Activated CD8-positive, alpha-beta T cell treated with anti-CD3 and anti-CD28 coated beads, Interleukin-2, amount 10 ng/mL, durations not matched to agents 7 days and 5 days (primary cell): ENCODE results near the gene CRKL. TPM values are rescaled to one million over a fixed set of nuclear protein-coding genes. Genes with fewer than 3 reads are reported as not detected.

Experiments
- ATAC-seq: fragments of 150-1000 bp; cut with Tn5 transposase; one replicate; pipeline ENCODE4 v1.10.0; 2021; ENCODE audit warnings: moderate library complexity
- CTCF ChIA-PET: fragments of 350-600 bp; sonication (Branson Sonifier 250); formaldehyde crosslinking; loops from one replicate; lab custom pipeline; 2021; ENCODE audit warnings: antibody characterized with exemption; lab: Charles Lee
- POLR2A ChIA-PET: fragments of 350-600 bp; sonication (Branson Sonifier 250); formaldehyde crosslinking; loops from one replicate; lab custom pipeline; 2021; ENCODE audit warnings: antibody characterized with exemption; lab: Charles Lee
- DNase-seq: peaks from one replicate; pipeline ENCODE4 v3.0.0-alpha.2; 2020
- H3K27ac Mint-ChIP-seq: one replicate; pipeline ENCODE4 v1.8.0; 2021; ENCODE audit warnings: mild to moderate bottlenecking, mixed read lengths
- H3K27me3 Mint-ChIP-seq: one replicate; pipeline ENCODE4 v1.8.0; 2021; ENCODE audit warnings: low read depth, mixed read lengths
- H3K36me3 Mint-ChIP-seq: one replicate; pipeline ENCODE4 v1.8.0; 2021; ENCODE audit warnings: low read depth, mixed read lengths
- H3K4me1 Mint-ChIP-seq: one replicate; pipeline ENCODE4 v1.8.0; 2021; ENCODE audit warnings: low read depth, mixed read lengths
- H3K4me3 Mint-ChIP-seq: one replicate; pipeline ENCODE4 v1.8.0; 2021; ENCODE audit warnings: mild to moderate bottlenecking, mixed read lengths
- H3K9me3 Mint-ChIP-seq: one replicate; pipeline ENCODE4 v1.8.0; 2022; ENCODE audit warnings: mixed read lengths; ENCODE audit not compliant: insufficient read depth
- total RNA-seq, 2 experiments: library from RNA; stranded (reverse); gene quantifications; one replicate each; pipeline ENCODE4 v1.2.3, GENCODE V29; 2021

Gene CRKL
- total RNA-seq, 2 experiments from 2014 or later, result 87.0 to 87.4 TPM

DNA sequence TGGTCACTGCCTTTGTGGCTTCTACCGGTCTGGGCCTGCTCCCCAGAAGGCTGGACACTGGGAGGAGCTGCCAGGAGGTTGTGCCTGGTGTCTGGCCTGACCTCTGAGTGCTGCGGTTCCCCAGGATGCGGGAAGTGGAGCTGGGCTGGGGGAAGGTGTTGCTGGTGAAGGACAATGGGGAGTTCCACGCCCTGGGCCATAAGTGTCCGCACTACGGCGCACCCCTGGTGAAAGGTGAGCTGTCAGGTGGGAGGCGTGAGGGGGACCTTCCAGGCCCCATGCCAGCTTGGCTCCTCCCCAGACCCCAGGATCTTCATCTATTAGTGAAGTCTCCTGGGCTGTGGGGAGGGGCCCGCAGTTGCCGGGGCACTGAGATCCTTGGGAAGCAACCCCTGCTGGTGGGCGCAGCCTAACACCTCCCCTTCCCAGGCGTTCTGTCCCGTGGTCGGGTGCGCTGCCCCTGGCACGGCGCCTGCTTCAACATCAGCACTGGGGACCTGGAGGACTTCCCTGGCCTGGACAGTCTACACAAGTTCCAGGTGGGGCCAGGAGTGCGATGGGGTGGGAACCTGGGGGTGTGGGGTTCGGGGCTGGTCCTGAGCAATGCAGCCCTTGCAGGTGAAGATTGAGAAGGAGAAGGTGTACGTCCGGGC is 56.6 kb downstream of the CRKL start:
- Mint-ChIP-seq H3K9me3 (peaks cover 3% of the 10 kb centered on the region), H3K36me3 (no peaks in the 10 kb centered on the region), H3K4me3 (no peak overlapping the region), H3K27ac (no peak overlapping the region), H3K27me3 (no peaks in the 10 kb centered on the region), H3K4me1 (peaks cover under 1% of the 10 kb centered on the region)
- ChIA-PET POLR2A (interaction anchor here (1.1 kb wide), 1 partner anchor 16 kb away, joined by 3 read pairs; no protein-coding TSS in a partner anchor), CTCF (interaction anchor here (1.5 kb wide), 1 partner anchor 9 kb away, joined by 6 read pairs; the partner anchor contains the start of gene LZTR1)
- no peak for DNase-seq
- no peak for ATAC-seq

DNA sequence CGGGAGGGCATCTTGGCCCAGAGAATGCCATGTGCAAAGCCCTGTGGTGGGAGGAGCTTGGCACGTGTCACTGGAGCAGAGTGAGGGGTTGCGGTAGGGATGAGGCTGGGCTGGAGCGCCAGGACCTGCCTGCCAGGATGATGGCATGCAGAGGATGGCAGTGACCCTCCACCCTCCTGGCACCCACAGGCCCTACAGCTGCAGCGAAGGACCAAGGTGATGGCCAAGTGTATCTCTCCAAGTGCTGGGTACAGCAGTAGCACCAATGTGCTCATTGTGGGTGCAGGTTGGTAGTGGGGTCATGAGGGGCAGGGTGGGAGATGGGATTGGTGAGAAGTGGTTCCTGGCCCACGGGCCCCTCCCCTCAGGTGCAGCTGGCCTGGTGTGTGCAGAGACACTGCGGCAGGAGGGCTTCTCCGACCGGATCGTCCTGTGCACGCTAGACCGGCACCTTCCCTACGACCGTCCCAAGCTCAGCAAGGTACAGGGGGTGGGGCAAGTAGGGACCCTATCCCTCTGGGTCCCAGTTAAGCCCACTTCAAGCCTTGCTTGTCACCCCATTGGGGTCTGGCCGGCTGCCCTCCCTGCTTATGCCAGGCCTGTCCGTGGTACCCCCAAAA is 57.2 kb downstream of the CRKL start:
- Mint-ChIP-seq H3K27ac (no peak overlapping the region), H3K27me3 (peaks cover 2% of the 10 kb centered on the region), H3K9me3 (peaks cover 10% of the 10 kb centered on the region), H3K36me3 (peaks cover 3% of the 10 kb centered on the region), H3K4me1 (peaks cover 7% of the 10 kb centered on the region), H3K4me3 (no peak overlapping the region)
- ChIA-PET POLR2A (interaction anchor here (1.2 kb wide), 1 partner anchor 23 kb away, joined by 3 read pairs; no protein-coding TSS in a partner anchor), CTCF (no interaction called here)
- DNase-seq (no peak), ATAC-seq (no peak)

DNA sequence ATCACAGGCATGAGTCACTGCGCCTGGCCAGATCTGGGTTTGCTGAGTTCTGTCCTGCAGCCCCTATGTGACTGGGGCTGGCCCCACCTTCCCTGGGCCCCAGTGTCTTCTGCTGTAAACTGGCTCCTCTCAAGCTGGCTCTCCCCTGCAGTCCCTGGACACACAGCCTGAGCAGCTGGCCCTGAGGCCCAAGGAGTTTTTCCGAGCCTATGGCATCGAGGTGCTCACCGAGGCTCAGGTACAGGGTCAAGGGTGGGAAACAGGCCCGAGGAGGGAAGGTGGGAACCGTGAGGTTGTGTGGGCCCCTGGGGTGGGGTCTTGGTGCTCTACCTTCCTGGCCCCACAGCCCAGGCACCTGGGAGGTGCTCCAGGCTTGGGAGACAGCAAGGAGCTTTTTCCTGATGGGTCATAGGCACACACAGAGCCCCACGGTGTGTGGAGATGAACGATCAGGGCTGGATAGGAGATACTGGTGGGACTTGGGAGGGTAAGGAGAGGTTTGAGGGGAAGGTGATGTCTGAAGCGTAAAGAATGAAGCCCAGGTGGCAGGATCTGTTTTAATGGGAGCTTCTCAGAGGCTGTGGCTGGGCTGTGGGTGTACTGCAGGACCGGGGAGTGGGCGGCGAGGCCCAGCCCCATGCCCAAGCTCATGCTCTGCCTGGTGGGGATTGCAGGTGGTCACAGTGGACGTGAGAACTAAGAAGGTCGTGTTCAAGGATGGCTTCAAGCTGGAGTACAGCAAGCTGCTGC is 58.5 kb downstream of the CRKL start:
- no peak for DNase-seq
- ChIA-PET POLR2A (interaction anchor here (1.2 kb wide), 1 partner anchor 22 kb away, joined by 3 read pairs; no protein-coding TSS in a partner anchor), CTCF (no interaction called here)
- Mint-ChIP-seq H3K27me3 (peaks cover 2% of the 10 kb centered on the region), H3K27ac (no peak overlapping the region), H3K9me3 (peaks cover 11% of the 10 kb centered on the region), H3K4me1 (peaks cover 11% of the 10 kb centered on the region), H3K4me3 (no peak overlapping the region), H3K36me3 (peaks cover 3% of the 10 kb centered on the region)
- ATAC-seq, result no peak

DNA sequence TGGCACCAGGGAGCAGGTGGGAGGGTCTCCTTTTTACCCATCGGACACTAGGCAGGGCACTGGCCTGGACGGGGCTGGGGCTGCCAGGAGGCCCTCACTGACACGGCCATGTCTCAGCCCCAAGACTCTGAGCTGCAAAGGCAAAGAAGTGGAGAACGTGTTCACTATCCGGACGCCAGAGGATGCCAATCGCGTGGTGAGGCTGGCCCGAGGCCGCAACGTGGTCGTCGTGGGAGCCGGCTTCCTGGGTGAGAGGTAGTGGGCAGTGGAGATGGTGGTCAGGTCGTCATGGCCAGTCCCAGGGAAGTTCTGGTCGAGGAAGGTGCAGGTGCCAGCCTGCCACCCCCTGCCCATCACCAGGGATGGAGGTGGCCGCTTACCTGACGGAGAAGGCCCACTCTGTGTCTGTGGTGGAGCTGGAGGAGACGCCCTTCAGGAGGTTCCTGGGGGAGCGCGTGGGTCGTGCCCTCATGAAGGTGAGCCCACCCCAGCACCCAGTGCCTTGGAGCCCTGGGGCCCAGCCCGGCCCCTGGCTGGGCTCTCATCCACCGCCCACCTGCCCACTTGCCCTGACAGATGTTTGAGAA is 59.2 kb downstream of the CRKL start:
- no peak for DNase-seq
- ChIA-PET POLR2A (no interaction called here), CTCF (no interaction called here)
- H3K36me3 Mint-ChIP-seq, result peaks cover 3% of the 10 kb centered on the region
- H3K9me3 Mint-ChIP-seq, result peaks cover 11% of the 10 kb centered on the region
- no peak for ATAC-seq
- peaks cover 2% of the 10 kb centered on the region for H3K27me3 Mint-ChIP-seq
- H3K27ac Mint-ChIP-seq, result no peak overlapping the region
- no peak overlapping the region for H3K4me3 Mint-ChIP-seq
- H3K4me1 Mint-ChIP-seq, result peaks cover 18% of the 10 kb centered on the region

DNA sequence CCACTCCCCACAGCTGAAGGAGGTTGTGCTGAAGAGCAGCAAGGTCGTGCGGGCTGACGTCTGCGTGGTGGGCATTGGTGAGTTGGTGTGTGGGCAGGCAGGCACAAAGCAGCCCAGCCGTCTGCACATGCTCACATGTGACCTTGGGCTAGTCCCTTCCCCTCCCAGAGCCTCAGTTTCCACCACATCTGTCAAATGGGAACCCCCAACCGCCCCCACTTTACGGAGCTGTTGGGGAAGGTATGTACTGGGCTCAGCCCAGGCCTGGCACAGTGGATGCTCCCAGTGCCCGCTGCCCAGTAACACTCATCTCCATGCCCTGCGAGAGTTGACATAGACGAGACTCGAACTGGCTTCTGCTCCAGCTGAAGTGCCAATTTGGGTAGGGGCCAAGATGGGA is 59.8 kb downstream of the CRKL start:
- no peak for DNase-seq
- H3K27ac Mint-ChIP-seq, result no peak overlapping the region
- CTCF ChIA-PET, result no interaction called here
- peaks cover 3% of the 10 kb centered on the region for H3K36me3 Mint-ChIP-seq
- peaks cover 2% of the 10 kb centered on the region for H3K27me3 Mint-ChIP-seq
- H3K4me1 Mint-ChIP-seq, result peaks cover 21% of the 10 kb centered on the region
- POLR2A ChIA-PET, result no interaction called here
- H3K4me3 Mint-ChIP-seq, result no peak overlapping the region
- no peak for ATAC-seq
- H3K9me3 Mint-ChIP-seq, result peaks cover 11% of the 10 kb centered on the region

DNA sequence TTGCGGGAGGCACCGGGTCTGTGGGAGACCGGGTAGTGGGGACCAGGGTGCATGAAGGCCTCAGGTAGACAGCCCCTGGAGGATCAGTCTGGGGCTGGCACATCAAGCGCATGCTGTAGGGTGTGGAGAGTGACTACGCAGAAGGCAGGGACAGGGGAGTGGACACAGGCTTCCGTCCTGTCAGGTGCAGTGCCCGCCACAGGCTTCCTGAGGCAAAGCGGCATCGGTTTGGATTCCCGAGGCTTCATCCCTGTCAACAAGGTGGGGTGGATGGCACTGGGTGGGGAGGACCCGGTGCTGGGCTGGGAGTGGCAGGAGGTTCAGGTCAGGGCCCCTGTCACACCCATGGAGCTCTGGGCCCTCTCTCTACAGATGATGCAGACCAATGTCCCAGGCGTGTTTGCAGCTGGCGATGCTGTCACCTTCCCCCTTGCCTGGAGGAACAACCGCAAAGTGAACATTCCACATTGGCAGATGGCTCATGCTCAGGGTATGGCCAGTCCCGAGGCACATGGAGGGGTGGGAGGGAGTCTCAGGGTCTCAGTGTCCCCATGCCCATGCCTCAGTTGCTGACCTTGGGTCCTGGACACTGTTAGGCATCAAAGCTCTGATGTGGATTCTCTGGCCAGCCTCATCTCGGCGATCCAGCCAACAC is 60.4 kb downstream of the CRKL start:
- Mint-ChIP-seq H3K27me3 (peaks cover 2% of the 10 kb centered on the region), H3K27ac (no peak overlapping the region), H3K9me3 (peaks cover 11% of the 10 kb centered on the region), H3K4me3 (no peak overlapping the region), H3K36me3 (peaks cover 4% of the 10 kb centered on the region), H3K4me1 (peaks cover 24% of the 10 kb centered on the region)
- POLR2A ChIA-PET, result no interaction called here
- CTCF ChIA-PET, result no interaction called here
- DNase-seq (no peak), ATAC-seq (no peak)

DNA sequence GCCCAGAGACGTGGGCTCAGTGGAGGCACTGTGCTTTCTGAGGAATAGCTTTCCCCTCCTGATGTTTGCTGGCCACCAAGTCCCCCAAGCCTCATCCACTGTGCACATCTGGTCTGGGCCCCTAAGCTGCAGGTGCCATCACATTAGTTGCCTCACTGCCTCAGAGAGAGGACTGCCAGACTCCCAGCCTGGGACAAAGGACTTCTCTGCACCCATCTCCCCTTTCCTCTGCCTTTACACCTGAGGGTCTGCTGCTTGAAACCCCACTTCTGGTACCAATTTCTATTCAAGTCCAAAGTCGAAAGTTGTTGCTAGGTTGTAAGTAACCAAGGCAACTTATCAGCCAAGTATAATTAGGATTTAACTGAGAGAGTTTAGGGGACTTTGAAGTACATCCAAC is 61.2 kb downstream of the CRKL start:
- CTCF ChIA-PET, result no interaction called here
- POLR2A ChIA-PET, result no interaction called here
- DNase-seq (no peak), ATAC-seq (no peak)
- Mint-ChIP-seq H3K4me1 (peaks cover 32% of the 10 kb centered on the region), H3K4me3 (no peak overlapping the region), H3K27me3 (peaks cover 2% of the 10 kb centered on the region), H3K9me3 (peaks cover 11% of the 10 kb centered on the region), H3K36me3 (peaks cover 5% of the 10 kb centered on the region), H3K27ac (no peak overlapping the region)

DNA sequence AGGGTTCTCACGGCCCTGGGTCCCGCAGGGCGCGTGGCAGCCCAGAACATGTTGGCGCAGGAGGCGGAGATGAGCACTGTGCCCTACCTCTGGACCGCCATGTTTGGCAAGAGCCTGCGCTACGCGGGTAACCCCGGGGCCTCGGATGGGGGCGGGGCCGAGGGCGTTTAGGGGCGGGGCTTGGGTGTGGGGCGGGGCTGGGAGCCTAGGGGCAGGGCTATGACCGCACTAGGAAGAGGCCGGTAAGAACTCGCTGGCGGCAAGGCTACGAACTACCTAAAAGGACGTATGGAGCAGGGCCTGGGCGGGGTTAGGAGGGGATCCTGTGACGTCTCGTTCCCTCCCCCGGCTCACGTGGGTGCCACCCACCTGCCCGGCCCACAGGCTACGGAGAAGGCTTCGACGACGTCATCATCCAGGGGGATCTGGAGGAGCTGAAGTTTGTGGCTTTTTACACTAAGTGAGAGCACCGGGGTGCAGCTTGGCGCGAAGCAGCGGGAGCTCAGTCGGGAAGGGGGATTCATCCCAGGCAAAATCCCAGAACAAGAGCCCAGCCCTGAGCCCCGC is 62.1 kb downstream of the CRKL start:
- Mint-ChIP-seq H3K4me1 (peaks cover 38% of the 10 kb centered on the region), H3K27ac (peak overlapping the region; percentile 57), H3K27me3 (peaks cover 2% of the 10 kb centered on the region), H3K36me3 (peaks cover 12% of the 10 kb centered on the region), H3K4me3 (peak overlapping the region; percentile 40), H3K9me3 (peaks cover 11% of the 10 kb centered on the region)
- ATAC-seq (peak; percentile 54), DNase-seq (peak; percentile 74)
- ChIA-PET CTCF (interaction anchor here (0.9 to 1.3 kb wide), 2 partner anchors 18 to 123 kb away, joined by 3 read pairs; no protein-coding TSS in a partner anchor), POLR2A (interaction anchor here (4.2 kb wide), 1 partner anchor 23 kb away, joined by 17 read pairs; the partner anchor contains the start of gene THAP7)

DNA sequence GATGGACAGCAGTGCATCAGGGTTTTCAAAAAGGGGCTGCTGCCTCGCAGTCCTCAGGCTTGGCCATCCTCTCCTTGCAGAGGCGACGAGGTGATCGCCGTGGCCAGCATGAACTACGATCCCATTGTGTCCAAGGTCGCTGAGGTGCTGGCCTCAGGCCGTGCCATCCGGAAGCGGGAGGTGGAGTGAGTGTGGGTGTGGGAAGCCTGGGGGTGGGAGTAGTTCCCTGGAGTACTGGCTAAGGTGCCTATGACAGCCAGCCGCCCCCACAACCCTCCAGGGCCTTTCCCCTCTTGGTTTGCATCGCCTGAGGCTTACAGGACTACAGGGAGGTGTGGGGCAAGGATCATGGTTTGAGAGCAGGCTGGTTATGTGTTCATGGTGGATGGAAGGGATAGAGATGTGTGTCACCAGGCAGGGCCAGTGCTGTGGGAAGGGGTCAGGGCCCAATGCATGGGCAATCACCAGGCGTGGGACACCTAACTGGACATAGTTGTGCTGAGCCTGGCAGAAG is 62.8 kb downstream of the CRKL start:
- H3K4me3 Mint-ChIP-seq, result no peak overlapping the region
- H3K36me3 Mint-ChIP-seq, result peaks cover 13% of the 10 kb centered on the region
- ATAC-seq (no peak), DNase-seq (no peak)
- no peak overlapping the region for H3K27ac Mint-ChIP-seq
- peaks cover 38% of the 10 kb centered on the region for H3K4me1 Mint-ChIP-seq
- peaks cover 11% of the 10 kb centered on the region for H3K9me3 Mint-ChIP-seq
- ChIA-PET CTCF (interaction anchor here (0.9 to 1.3 kb wide), 2 partner anchors 19 to 122 kb away, joined by 3 read pairs; no protein-coding TSS in a partner anchor), POLR2A (interaction anchor here (4.2 kb wide), 1 partner anchor 22 kb away, joined by 17 read pairs; the partner anchor contains the start of gene THAP7)
- peaks cover 2% of the 10 kb centered on the region for H3K27me3 Mint-ChIP-seq

DNA sequence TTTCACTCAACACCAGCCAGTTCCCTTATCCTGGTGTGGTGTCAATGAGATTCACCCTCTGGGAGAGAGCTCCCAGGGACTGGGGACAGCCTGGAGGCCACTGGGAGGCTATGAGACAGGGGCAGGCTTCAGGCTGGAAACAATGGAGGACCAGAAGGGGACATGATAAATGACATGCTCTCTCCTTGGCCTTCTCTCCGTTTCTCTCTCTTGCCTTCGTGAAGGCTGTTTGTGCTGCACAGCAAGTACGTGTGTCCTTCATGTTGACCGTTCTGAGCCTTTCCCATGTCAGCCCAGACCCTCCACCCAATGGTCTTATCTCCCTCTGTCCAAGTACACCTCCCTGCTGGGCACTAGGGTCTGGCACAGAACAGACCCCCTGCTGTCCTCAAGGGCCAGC is 63.3 kb downstream of the CRKL start:
- DNase-seq, result no peak
- peaks cover 38% of the 10 kb centered on the region for H3K4me1 Mint-ChIP-seq
- POLR2A ChIA-PET, result interaction anchor here (4.2 kb wide), 1 partner anchor 21 kb away, joined by 17 read pairs; the partner anchor contains the start of gene THAP7

More for the DNA sequence above, 63.3 kb downstream of the CRKL start:
- H3K9me3 Mint-ChIP-seq, result peaks cover 11% of the 10 kb centered on the region
- no peak for ATAC-seq
- CTCF ChIA-PET, result interaction anchor here (0.7 to 1.3 kb wide), 3 partner anchors 19 to 122 kb away, joined by 3 read pairs; no protein-coding TSS in a partner anchor
- no peak overlapping the region for H3K4me3 Mint-ChIP-seq
- H3K27me3 Mint-ChIP-seq, result peaks cover 2% of the 10 kb centered on the region
- peaks cover 13% of the 10 kb centered on the region for H3K36me3 Mint-ChIP-seq
- H3K27ac Mint-ChIP-seq, result no peak overlapping the region
